GM19240 (cell line): ENCODE data around the gene DCAF8.

Source experiments
- DNase-seq: peaks from one replicate; pipeline ENCODE4 v3.0.0; 2011; ENCODE audit warnings: low spot score; ENCODE audit not compliant: insufficient read length

Gene DCAF8

DNA sequence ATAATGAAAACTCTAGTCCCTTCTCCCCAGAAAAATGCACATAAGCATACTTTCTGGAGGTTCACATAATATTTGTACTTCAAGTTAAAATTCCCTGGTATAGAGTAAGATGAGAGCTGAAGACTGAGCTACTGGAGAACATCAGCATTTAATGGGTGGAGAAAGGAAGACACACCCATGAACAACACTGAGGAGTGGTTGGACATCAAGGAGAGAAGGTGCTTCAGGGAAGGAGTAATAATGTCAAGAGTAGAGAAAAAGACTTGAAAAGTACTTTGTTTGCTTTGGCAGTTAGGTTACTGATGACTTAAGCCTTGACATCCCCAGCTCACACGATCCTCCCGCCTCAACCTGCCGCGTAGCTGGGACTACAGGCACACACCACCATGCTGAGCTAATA is 35.3 kb downstream of the DCAF8 start:
- no peak for DNase-seq

DNA sequence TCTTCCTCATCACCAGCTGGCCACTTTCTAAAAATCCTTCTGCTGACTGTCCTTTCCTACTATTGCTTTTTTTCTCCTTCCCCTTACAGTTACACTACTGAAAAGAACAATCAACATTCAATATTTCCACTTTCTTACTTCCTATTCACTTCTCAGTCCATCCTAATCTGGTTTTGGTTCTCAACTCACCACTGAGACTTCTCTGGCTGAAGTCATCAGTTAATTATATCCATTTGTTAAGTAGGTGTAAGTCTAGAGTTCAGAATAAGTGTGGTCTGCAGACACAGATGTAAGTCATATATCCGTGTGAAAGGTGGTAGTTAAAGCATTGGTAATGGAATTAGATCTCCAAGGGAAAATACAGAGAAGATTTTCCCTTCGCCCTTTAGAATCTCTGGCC is 35.7 kb downstream of the DCAF8 start:
- DNase-seq: no peak

DNA sequence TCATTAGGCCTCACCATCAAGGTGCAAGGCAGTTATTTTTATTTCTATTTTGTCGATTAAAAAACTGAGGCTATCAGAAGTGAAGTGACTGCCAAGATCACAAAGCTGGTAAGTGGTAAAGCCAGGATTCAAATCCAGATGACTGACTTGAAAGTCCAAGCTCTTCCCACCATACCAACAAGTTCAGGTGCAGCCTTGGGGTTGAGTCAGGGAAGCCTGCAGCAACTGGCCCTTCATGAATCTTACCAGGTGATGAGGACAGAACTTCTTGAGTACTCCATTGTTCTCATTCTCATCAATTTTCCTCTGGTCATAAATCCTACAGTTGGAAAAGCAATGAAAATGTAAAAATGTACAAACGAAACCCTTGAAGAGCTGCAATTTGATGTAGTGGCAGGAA is 37.0 kb downstream of the DCAF8 start:
- no peak for DNase-seq

DNA sequence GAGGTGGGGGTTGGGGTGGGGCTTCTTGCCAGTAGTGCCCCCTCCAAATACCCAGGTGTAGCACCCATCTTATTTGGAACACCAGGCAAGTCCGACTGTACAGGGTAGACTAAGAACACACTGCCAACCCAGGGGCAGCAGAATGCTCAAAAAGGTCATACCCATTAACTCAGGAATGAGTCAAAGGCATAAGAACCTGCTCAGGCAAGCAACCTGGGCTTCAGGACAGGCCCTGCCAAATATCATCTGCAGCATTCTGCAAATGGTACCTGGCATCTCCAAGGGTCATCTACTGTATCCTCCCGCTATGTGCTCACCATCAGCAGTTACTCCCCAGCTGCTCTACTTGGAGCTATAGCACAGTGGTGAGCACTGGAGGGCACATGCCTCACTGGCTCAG is 37.7 kb downstream of the DCAF8 start:
- no peak for DNase-seq

DNA sequence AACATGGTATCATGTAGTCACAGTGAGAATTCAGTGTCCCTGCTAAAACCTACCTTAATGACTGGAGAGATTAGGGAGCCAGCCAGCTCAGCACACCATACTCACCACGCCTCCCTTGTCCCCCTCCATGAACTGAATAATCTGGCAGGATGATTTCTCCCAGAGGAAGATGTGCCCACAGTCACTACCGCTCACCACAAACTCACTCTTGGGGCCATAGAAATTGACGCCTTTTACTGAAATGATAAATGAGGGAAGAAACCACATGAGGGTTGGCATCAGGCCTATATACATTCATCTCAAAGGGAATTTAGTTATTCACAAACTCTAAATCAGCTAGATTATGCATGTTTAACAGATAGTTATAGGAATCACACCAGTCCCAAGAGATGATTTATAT is 39.8 kb downstream of the DCAF8 start:
- no peak for DNase-seq

DNA sequence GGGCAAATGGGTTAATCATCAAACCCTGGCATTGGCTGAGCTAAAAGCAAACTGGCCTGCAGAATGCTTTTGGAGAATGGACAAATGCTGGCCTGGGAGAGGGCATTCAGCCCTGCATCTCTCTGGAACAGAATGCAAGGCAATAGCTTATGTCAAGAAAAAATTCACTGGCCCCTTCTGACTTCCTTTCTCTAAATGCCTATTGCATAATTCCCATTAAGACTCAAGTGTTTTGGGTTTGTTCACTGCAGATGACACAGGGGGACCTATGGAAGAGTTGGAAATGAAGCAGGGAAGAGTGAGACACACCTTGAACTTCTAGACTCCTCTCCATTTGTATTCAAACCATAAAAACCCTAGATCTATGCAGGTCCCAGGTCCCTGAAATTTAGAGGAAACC is 41.3 kb downstream of the DCAF8 start:
- no peak for DNase-seq

DNA sequence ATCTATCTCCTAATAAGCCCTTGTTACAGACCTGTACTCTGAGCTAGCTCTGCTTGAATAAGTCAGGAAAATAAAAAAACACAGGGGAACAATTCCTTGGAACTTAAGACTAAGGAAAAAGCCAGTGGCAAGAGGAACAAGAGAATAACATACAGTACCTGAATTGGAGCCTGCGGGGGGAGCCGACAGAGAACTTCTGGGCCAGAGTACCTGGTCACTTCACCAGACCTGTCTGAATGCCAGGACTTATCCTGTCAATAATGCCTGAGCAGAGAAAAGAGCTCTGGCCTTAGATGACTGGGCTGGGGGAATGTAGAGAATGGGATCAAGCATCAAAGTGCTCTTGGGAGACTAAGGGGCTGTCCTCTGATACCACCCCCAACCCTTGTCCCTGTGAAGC is 42.0 kb downstream of the DCAF8 start:
- DNase-seq: no peak

DNA sequence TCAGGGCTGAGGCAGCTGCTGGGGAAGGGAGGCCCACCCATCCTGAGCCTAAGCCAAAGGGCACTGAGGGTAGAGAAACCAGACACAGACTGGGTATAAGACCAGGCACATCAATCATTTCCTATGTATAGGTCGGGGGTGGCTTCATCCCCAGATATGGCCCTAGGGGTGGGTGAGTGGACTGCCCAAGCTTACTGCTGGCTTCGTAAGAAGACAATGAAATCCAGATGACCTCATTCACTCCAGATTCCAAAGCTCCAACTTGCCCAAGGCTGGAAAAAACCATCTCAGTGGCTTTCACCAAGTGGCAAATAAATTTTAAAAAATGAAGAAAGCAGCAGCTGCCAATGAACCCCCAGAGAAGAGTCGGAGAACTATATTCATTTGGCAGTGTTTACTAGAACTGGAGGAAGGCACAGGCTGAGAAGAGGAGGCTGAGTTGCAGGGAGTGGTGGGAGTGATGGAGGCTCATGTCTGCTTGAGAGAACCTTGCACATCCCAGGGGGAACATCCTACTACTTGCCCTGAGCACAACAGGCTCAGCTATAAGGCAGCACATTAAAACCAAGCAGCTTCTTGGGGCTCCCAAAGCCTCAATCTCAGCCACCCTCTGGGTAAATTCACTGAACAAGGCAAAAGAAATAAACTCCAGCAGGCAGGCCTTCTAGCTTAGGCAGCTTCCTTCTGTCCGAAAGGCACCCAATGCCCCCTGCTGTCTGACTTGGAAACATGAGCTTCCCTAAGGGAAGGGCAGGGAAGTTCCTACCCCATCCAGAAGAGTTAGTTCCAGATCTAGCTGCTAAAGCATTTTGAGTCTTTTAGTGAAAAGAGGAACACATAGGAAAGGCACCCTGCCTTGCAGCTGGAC is 43.1 kb downstream of the DCAF8 start:
- no peak for DNase-seq

DNA sequence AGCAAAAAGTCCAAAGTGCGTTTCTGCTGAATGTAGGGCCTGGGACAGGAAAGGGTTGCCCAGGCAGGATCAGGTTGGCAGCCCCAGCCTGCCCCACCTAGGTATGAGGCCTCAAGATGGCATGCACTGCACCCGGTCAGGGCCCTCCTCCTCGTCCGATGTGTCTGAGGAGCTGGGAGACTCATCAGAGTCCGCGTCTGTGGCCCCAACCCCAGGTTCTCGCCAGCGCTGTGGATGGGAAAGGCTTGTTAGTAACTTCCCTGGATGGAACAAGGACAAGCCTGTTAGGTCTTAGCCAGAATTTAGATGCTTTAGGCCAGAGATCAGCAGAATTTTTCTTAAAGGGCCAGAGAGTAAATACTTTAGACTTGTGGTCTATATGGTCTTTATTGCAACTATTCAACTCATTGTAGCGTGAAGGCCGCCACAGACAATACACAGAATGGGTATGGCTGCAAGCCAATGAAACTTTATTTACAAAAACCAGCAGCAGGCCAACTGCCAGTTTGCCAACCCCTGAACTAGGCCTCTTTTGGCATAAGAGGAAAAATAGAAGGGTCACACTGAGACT is 44.8 kb downstream of the DCAF8 start:
- DNase-seq: no peak

DNA sequence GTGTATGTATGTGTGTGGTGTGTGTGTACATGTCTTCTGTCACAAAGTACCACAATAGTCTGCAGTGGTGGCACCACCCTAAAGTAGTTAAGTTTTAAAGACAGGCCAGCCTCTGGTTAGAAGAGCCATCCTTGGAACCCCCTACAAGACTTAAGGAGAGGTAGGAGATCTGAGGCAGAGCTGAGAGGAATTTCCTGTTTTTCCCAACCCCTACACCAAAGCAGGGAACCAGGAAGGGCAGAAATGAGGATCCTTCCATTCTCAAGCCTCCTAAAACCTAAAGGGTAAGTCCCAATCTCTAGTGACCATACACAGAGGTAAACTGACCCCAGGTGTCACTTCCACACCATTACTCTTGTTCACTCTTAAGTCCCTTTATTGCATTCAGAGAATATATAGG is 46.0 kb downstream of the DCAF8 start:
- no peak for DNase-seq

DNA sequence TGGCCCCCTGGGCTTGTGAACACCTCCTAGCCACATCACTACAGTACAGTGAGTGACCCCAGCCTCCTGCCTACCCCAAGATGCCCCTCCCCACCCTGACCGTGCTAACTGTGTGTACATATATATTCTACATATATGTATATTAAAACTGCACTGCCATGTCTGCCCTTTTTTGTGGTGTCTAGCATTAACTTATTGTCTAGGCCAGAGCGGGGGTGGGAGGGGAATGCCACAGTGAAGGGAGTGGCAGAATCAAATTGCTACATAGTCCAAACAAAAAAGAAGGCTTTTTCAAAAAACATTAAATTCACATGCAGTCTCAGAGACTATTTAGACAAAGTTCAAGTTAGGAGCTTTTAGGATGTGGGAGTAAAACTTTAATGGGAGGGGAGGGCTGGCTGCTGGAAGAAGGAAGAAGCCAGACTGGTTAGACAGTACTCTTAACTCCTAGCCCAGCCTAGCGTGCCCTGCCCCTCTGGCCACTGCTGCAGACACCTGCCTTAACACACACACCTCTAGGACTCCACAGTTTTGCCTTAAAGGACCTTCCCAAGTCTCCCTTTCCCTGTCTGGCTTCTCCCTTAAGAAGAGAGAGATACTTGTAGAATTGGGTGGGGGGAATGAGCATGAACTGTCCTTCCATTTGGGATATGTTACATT is 47.7 kb downstream of the DCAF8 start:
- DNase-seq: no peak

DNA sequence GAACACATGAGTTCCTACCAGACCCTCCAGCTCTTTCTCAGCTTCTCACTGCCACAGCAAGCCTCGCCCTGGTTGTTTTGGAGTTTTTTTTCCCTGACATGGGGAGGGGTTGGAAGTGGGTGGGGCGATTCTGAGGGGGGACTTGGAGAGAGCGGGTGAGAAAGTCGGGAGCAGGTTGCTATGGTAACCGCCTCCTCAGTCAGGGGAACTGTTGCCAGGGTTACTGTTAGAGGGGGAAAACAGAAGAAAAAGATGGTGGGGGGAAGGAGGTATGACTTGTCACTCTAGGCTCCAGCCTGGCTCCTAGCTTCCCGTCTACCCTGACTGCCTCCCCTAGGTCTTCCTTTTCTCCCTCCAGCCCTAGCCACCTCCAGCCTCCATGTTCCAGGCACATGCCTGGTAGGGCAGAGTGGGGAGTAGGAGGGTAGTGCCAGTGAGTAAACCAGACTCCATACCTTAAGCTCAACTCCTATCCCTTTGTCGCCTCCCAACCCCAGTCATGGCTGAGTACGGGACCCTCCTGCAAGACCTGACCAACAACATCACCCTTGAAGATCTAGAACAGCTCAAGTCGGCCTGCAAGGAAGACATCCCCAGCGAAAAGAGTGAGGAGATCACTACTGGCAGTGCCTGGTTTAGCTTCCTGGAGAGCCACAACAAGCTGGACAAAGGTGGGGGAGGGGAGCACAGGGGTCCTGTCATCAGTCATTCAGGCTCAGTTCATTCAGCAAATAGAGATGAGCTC is 51.1 kb downstream of the DCAF8 start:
- no peak for DNase-seq

DNA sequence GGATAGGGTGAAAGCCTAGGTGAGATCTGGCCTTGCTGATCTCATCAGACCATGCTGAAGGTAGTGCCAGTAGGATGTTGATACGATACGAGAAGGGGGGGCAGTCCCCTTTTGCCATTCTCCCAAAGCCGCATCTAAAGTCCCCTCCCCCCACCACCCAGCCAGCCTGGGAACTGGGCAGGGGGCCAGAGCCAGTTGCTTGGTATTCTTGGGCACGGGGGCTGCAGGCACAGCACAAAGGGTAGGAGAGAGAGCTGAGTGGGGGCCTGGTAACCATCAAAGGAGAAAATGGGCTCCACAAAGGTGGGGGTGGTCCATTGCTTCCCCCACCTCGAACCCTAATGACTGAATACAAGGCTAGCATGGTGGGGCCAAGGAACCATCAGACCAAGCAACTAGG is 51.8 kb downstream of the DCAF8 start:
- DNase-seq: no peak

DNA sequence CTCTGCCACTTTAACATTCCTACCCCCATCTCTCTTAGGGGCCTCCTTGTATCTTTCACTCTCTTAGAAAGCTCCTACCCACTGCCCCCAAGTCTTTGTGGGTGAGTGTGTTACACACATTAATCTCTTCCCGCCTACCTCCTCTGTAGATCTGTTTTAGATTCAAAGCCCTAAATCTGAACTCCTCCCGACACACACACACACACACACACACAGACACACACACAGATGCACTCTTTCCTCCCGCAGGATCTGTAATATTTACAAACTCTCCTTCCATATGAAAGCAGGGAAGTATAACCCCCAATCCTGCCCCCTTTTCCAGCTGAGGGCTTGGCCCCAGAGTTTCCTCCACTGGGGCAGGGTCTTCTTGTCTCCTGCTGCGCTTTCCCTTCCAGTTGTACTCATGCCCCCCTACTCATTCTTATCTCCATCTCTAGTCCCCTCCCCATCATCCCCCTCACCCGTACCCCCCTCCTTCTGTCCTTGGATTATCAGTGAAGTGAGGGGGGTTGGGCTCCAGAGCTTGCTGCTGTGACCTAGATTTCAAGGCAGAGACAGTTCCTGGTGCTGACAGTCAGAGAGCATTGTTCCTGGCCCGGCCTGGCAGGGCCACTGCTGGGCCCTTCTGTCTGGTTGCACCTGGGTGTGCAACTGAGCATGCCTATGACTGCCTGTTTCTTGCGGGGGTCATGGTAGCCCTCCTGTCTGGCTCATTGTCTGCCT is 52.9 kb downstream of the DCAF8 start:
- DNase-seq: no peak

DNA sequence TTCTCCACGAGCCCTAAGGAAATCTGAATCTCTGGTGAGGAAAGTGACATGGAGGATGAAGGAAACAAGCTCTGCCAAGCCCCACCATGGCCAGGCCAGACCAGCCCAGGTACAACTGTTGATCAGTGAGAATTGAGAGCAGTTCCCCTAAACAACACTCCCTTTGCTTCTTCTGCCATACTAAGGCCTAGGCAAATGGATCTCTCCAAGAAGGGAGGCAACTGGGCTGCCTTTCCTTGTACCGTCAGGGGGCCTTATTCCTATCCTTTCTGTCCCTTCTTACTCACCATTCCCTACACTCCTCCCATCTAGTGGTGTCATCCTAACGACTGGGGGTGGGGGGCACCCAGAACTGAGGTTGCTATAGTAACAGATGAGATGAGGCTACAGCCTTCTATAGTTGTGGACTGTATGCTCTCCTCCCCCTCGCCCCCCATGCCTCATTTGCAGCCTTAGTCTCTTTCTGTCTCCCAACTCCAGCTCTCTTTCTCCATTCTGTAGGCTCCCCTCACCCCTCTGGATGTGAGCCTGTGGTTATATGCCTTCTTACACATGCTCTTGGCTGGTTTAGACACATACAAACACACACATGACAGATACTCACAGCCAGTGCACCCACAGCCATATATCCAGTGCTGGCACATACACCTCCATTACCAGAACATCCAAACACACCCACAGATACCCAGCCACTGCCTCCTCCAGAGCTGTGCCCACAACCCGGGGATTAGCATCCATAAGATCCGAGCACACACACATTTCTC is 53.6 kb downstream of the DCAF8 start:
- no peak for DNase-seq

DNA sequence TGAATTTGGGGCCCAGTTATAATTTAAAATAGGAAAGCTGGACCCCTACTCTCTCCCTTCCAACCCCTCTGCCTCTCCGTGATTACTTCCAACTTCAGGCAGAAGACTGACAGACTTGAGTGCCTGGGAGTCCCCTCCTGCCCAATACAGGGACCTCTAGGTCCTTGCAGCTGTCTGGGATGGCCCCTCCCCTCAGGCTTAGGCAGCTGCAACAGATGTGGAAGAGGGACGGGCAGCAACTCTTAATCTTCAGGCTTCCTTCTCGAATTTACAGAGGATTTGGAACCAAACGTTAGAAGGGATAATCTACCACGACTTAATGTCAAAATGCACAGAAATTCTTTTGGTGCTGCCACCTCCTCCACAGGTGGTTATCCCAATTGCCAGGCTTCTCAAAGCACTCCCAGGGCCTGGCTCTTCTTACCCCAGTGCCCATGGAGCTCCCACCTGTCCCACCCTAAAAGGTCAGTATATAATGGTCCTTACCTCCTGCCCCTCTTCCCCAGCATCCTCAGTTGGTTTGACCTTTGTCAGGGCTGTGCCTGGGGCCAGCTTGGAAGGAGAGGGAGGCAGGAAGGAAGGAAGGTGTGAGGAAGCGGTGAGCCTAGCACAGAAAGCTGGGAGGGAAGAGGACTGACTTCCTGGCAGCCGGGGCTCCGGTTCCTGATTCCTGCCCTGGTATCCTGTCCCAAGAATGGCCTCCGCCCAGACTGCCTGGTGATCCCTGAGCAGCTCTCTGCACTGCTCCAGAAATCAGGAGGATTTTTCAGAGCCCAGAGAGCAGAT is 54.4 kb downstream of the DCAF8 start:
- no peak for DNase-seq

DNA sequence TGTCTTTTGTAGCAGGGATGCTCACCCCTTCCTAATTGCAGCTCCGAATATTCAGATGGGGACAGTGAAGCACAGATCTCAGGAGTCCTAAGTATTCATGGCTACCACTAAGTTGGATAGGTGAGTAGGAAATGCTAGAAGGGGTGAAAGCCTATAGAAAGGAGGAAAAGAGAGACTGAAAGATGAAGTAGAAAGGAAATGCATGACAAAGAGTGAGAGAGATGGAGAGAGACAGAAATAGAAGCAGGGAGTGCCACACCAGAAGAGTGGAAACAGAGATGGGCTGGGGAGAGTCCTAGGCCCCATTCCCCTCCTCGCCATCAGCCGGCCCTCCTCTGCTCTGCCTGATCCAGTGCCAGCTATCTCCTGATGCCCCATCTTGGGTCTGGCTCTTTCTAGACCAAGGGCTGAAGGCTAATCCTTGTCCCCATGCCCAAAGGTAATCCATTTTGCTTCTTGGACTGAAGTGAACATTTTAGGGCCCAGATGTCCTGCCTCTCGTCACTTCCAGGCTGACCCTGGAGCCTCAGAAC is 55.2 kb downstream of the DCAF8 start:
- no peak for DNase-seq

DNA sequence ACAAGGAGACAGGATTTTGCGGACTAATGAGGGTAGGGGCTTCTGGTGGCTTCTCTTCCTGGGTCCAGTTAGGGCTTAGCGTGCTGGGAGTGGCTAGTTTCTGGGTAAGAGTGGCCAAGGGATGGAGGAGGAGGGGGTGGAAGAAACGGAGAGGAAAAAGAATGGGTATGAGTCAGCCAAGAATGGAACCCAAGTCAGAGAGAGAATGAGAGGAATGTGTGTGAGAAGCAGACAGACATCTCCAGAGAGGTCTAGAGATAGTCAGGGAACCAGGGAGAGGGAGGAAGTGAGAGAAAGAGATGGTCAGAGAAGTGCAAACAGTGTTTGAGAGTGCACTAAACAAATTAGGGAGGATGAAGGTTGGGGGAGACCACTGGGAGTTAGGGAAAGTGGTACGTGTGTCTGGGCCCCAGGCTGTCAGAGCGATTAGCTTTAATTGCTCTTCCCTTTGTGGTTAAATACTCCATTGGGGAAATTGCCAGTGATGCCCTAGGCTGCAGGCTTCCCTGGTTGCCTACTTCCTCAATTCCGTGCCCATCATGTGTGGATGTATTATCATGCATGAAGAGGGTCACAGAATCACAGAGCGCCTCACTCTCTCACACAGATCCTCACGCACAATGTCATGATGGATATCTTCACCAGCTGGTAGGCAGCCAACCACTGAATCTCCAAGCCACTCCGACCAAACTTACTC is 55.8 kb downstream of the DCAF8 start:
- DNase-seq: no peak

DNA sequence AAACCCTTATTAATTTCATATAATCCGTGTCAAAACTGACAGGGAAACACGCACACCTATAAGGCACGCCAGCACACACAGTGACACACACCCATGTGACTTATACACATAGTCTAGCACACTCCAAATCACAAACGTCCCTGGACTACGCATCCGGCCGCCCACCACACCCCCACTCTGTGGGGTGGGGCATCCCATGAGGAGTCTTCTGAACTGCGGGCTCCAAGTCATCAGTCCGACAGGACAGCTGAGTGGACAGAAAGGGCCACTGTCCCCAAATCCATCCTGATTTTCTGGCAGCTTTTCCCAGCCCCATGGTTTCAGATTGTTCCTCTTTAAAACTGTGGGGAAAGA is 56.3 kb downstream of the DCAF8 start:
- DNase-seq: peak; percentile 29
